K562 (cell line): ENCODE results near the gene CLCN6. TPM values are rescaled to one million over a fixed set of nuclear protein-coding genes. Genes with fewer than 3 reads are reported as not detected.

ENCODE experiments used
- ARHGAP35 ChIP-seq: fragments of 450-650 bp; IDR thresholded peaks from 2 replicates; pipeline ENCODE4 v1.6.1; 2018; ENCODE audit not compliant: partially characterized antibody
- FOXK1 ChIP-seq: sonication (generic); formaldehyde crosslinking; IDR thresholded peaks from 2 replicates; pipeline ENCODE4 v1.8.0; 2022; ENCODE audit warnings: missing genetic modification reagents, mild to moderate bottlenecking, borderline replicate concordance
- FOXP1 ChIP-seq: sonication (generic); formaldehyde crosslinking; IDR thresholded peaks from 2 replicates; pipeline ENCODE4 v1.8.0; 2022; ENCODE audit warnings: mild to moderate bottlenecking, missing genetic modification reagents
- KAT8 ChIP-seq: fragments of 450-650 bp; IDR thresholded peaks from 2 replicates; pipeline ENCODE4 v1.6.1; 2016; ENCODE audit warnings: low read depth, mild to moderate bottlenecking
- MED1 ChIP-seq: sonication (generic); formaldehyde crosslinking; IDR thresholded peaks from 2 replicates; pipeline ENCODE4 v1.8.1; 2023; ENCODE audit warnings: missing genetic modification reagents, borderline replicate concordance
- MYBL2 ChIP-seq, 2 experiments: fragments of 450-650 bp in 1 of 2; sonication (generic) in 1 of 2; formaldehyde crosslinking in 1 of 2; IDR thresholded peaks; 2 replicates each; pipeline versions ENCODE4 v1.6.1 to v1.8.1; 2017 to 2022; ENCODE audit warnings: borderline replicate concordance in 1 of 2, inconsistent platforms in 1 of 2, low read depth in 1 of 2, mild to moderate bottlenecking in 1 of 2, missing genetic modification reagents in 1 of 2, moderate library complexity in 1 of 2
- POLR2AphosphoS2 ChIP-seq: IDR thresholded peaks from 2 replicates; pipeline ENCODE4 v1.6.1; 2012; ENCODE audit warnings: low read length, improper control_type of control experiment
- POLR2B ChIP-seq: fragments of 450-650 bp; IDR thresholded peaks from 2 replicates; pipeline ENCODE4 v1.6.1; 2018; ENCODE audit warnings: low read depth; ENCODE audit not compliant: partially characterized antibody
- PTBP1 ChIP-seq: fragments of 200-400 bp; formaldehyde crosslinking; IDR thresholded peaks from 2 replicates; pipeline ENCODE4 v1.6.1; 2017; ENCODE audit warnings: low read depth, low read length
- SNRNP70 ChIP-seq: fragments of 200-400 bp; formaldehyde crosslinking; optimal IDR thresholded peaks from 2 replicates; pipeline ENCODE3; 2017; ENCODE audit warnings: low read depth, low read length
- ZC3H4 ChIP-seq: sonication (generic); formaldehyde crosslinking; IDR thresholded peaks from 2 replicates; pipeline ENCODE4 v1.9.0; 2021; ENCODE audit warnings: missing genetic modification reagents, borderline replicate concordance
- ZNF431 ChIP-seq: sonication (generic); formaldehyde crosslinking; IDR thresholded peaks from 2 replicates; pipeline ENCODE4 v1.8.0; 2022; ENCODE audit warnings: mild to moderate bottlenecking, missing genetic modification reagents
- polyA plus RNA-seq, 8 experiments: library from polyadenylated mRNA; depleted of rRNA in 4 of 8; stranded (reverse) in 5 of 8; unstranded in 3 of 8; fragments of >200 nt; fragmentation: Nextera tagmentation in 2 of 8; fragmentation: Illumina TruSeq in 1 of 8; extraction: Ambion mirVana in 2 of 8; extraction: Trizol in 1 of 8; gene quantifications; 2 replicates each; pipeline versions ENCODE4 v1.2.1 to v1.2.3, GENCODE V29; 2011 to 2014; ENCODE audit warnings: inconsistent platforms in 1 of 8, missing spikeins in 1 of 8
- total RNA-seq, 7 experiments: library from RNA; depleted of rRNA in 6 of 7; stranded (reverse); fragments of >200 nt in 6 of 7; fragmentation: Illumina TruSeq in 2 of 7; extraction: Trizol in 2 of 7; gene quantifications; 2 replicates each; pipeline versions ENCODE4 v1.2.1 to v1.2.3, GENCODE V29; 2011 to 2021; ENCODE audit warnings: low replicate concordance in 1 of 7
- TF ChIP-seq, protein P1 (sequence below): sonication (generic); formaldehyde crosslinking; IDR thresholded peaks from 2 replicates; pipeline ENCODE4 v1.8.1; 2023; ENCODE audit warnings: mild to moderate bottlenecking, missing genetic modification reagents, moderate library complexity
- TF ChIP-seq, protein P2 (sequence below): sonication (generic); formaldehyde crosslinking; IDR thresholded peaks from 2 replicates; pipeline ENCODE4 v1.8.0; 2023; ENCODE audit warnings: missing genetic modification reagents, mild to moderate bottlenecking, borderline replicate concordance
- TF ChIP-seq, protein P3 (sequence below), 3 experiments: fragments of 200-800 bp in 1 of 3; sonication (Bioruptor generic) in 1 of 3; sonication (generic) in 1 of 3; formaldehyde crosslinking in 1 of 3; IDR thresholded peaks; 2 replicates each; pipeline versions ENCODE4 v1.6.1 to v1.8.0; 2016 to 2022; ENCODE audit warnings: mild to moderate bottlenecking in 2 of 3, missing compliant biosample characterization in 2 of 3, missing genetic modification characterization in 2 of 3, missing genetic modification reagents in 1 of 3
- TF ChIP-seq, protein P4 (sequence below): fragments of 450-650 bp; formaldehyde crosslinking; IDR thresholded peaks from 2 replicates; pipeline ENCODE4 v1.4.0; 2020; ENCODE audit warnings: mild to moderate bottlenecking, moderate library complexity

Gene CLCN6
- total and polyA plus RNA-seq, 9 of the 15 experiments (the other 6 are each of a cell fraction or from before 2014, with no cell fraction given): 2.0 to 21.8 (median 13.6) TPM

DNA sequence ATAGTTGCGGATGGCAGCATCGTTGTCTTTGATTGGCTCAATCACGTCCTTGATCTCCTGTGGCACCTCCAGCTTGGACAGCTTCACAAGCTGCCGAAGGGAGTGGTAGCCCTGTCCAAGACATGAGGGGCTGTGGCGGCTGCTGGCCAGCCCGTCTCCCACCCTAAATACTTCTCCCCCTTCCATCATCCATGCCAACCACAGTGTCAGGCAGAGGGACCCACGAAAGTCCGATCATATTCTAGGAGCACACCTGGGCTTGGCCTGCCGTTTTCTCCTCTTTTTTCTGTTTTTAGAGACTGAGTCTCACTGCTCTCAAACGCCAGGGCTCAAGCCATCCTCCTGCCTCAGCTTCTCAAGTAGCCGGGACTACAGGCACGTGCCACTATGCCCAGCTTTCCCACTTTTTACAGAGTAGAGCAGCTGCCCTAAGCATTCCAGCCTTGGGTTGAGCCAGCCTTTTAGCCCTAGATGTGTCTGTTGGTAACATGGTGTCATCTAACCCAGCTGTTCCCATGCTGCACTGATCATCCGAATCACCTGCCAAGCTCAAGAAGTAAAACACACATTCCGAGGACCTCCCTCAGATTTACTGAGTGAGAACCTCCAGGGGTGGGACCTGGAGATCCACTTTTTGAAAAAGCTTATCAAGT is 10.6 kb upstream of the CLCN6 start (continued):
- peak; percentile 47; the same call in 1 of the 2 replicates for TF ChIP-seq ZC3H4 (CRISPR knock-in tag)
- TF ChIP-seq KAT8: no peak
- TF ChIP-seq, protein P1, sequence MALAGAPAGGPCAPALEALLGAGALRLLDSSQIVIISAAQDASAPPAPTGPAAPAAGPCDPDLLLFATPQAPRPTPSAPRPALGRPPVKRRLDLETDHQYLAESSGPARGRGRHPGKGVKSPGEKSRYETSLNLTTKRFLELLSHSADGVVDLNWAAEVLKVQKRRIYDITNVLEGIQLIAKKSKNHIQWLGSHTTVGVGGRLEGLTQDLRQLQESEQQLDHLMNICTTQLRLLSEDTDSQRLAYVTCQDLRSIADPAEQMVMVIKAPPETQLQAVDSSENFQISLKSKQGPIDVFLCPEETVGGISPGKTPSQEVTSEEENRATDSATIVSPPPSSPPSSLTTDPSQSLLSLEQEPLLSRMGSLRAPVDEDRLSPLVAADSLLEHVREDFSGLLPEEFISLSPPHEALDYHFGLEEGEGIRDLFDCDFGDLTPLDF: 0 out of 2 replicates have a peak, but pooled peaks have one; percentile 35
- TF ChIP-seq, protein P2, sequence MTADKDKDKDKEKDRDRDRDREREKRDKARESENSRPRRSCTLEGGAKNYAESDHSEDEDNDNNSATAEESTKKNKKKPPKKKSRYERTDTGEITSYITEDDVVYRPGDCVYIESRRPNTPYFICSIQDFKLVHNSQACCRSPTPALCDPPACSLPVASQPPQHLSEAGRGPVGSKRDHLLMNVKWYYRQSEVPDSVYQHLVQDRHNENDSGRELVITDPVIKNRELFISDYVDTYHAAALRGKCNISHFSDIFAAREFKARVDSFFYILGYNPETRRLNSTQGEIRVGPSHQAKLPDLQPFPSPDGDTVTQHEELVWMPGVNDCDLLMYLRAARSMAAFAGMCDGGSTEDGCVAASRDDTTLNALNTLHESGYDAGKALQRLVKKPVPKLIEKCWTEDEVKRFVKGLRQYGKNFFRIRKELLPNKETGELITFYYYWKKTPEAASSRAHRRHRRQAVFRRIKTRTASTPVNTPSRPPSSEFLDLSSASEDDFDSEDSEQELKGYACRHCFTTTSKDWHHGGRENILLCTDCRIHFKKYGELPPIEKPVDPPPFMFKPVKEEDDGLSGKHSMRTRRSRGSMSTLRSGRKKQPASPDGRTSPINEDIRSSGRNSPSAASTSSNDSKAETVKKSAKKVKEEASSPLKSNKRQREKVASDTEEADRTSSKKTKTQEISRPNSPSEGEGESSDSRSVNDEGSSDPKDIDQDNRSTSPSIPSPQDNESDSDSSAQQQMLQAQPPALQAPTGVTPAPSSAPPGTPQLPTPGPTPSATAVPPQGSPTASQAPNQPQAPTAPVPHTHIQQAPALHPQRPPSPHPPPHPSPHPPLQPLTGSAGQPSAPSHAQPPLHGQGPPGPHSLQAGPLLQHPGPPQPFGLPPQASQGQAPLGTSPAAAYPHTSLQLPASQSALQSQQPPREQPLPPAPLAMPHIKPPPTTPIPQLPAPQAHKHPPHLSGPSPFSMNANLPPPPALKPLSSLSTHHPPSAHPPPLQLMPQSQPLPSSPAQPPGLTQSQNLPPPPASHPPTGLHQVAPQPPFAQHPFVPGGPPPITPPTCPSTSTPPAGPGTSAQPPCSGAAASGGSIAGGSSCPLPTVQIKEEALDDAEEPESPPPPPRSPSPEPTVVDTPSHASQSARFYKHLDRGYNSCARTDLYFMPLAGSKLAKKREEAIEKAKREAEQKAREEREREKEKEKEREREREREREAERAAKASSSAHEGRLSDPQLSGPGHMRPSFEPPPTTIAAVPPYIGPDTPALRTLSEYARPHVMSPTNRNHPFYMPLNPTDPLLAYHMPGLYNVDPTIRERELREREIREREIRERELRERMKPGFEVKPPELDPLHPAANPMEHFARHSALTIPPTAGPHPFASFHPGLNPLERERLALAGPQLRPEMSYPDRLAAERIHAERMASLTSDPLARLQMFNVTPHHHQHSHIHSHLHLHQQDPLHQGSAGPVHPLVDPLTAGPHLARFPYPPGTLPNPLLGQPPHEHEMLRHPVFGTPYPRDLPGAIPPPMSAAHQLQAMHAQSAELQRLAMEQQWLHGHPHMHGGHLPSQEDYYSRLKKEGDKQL (CRISPR knock-in tag): 0 out of 2 replicates have a peak, but pooled peaks have one; percentile 14
- TF ChIP-seq, protein P3, sequence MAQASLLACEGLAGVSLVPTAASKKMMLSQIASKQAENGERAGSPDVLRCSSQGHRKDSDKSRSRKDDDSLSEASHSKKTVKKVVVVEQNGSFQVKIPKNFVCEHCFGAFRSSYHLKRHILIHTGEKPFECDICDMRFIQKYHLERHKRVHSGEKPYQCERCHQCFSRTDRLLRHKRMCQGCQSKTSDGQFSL (CRISPR knock-in tag; IDR thresholded peaks at IDR 0.05): no peak
- TF ChIP-seq, protein P3 (tag; IDR thresholded peaks at IDR 0.05): 0 out of 4 replicates have a peak, but pooled peaks of 1 of the 2 experiments have one; percentile 36
- TF ChIP-seq ARHGAP35: no peak
- TF ChIP-seq FOXP1 (CRISPR knock-in tag): 0 out of 2 replicates have a peak, but pooled peaks have one; percentile 52
- TF ChIP-seq POLR2B: peak; percentile 31
- TF ChIP-seq FOXK1 (CRISPR knock-in tag): 0 out of 2 replicates have a peak, but pooled peaks have one; percentile 63
- TF ChIP-seq ZNF431: no peak
- 0 out of 2 replicates have a peak, but pooled peaks have one; percentile 13 for TF ChIP-seq PTBP1
- TF ChIP-seq MYBL2 (IDR thresholded peaks at IDR 0.05; ENCODE audit: low read depth): no peak
- TF ChIP-seq MYBL2 (CRISPR knock-in tag; IDR thresholded peaks at IDR 0.05; ENCODE audit: borderline replicate concordance): peak; percentile 56; the same call in 1 of the 2 replicates
- TF ChIP-seq, protein P4, sequence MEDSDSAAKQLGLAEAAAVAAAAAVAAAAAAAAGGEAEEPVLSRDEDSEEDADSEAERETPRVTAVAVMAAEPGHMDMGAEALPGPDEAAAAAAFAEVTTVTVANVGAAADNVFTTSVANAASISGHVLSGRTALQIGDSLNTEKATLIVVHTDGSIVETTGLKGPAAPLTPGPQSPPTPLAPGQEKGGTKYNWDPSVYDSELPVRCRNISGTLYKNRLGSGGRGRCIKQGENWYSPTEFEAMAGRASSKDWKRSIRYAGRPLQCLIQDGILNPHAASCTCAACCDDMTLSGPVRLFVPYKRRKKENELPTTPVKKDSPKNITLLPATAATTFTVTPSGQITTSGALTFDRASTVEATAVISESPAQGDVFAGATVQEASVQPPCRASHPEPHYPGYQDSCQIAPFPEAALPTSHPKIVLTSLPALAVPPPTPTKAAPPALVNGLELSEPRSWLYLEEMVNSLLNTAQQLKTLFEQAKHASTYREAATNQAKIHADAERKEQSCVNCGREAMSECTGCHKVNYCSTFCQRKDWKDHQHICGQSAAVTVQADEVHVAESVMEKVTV (CRISPR knock-in tag): no peak
- TF ChIP-seq POLR2AphosphoS2: 0 out of 2 replicates have a peak, but pooled peaks have one; percentile 2
- no peak for TF ChIP-seq SNRNP70
- TF ChIP-seq MED1 (CRISPR knock-in tag): 0 out of 2 replicates have a peak, but pooled peaks have one; percentile 55
